COLO829 (cell line): ENCODE data around the gene ANKRD35.
"Not testable (repeated sequence)": the region's sequence is repeated elsewhere in the genome, so short reads cannot be mapped to it uniquely, and the experiment has no call there.

ENCODE experiments used
- DNase-seq: peaks from one replicate; pipeline ENCODE4 v3.0.0; 2012; ENCODE audit warnings: low spot score

ANKRD35 gene

DNA sequence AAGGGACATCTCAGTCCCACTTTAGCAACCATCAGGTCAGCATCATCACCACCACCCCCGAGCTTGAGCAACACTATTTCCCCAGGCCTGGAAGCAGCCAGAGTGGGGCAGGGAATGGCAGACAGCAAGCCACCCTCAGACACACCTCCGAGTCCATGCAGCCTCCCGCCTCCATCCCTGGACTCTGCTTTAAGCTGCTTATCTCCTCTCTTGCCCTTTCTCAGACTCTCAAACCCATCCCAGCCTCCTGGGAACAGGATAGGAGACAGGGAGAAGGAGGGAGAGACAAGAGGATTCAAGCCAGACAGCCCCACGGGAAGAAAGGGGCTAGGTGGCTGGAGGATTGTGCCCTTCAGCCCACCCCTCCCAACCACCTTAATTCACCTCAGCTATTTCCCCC is 28.5 kb downstream of the ANKRD35 start:
- no peak for DNase-seq

DNA sequence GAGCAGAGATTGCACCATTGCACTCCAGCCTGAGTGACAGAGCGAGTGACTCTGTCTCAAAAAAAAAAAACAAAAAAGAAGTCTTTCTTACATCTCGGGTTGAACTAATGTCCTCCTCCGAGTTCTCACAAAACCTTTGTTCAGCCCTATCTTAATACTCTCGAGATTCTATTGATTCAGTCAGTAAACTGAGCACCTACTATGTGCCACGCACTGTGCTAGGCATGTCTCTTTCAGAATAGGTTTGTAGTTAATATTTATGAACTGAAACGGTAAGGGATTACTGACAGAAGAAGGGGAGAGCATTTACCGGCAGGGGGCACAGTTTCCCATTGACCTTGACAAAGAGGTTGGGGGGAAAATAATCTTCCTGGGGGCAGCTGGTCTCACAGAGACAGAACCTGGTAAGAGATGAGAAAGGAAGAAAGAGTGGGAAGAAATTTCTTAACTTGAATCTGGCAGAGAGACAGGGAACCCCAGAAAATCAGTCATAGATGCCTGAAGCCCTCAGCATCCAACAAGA is 30.2 kb downstream of the ANKRD35 start:
- no peak for DNase-seq

DNA sequence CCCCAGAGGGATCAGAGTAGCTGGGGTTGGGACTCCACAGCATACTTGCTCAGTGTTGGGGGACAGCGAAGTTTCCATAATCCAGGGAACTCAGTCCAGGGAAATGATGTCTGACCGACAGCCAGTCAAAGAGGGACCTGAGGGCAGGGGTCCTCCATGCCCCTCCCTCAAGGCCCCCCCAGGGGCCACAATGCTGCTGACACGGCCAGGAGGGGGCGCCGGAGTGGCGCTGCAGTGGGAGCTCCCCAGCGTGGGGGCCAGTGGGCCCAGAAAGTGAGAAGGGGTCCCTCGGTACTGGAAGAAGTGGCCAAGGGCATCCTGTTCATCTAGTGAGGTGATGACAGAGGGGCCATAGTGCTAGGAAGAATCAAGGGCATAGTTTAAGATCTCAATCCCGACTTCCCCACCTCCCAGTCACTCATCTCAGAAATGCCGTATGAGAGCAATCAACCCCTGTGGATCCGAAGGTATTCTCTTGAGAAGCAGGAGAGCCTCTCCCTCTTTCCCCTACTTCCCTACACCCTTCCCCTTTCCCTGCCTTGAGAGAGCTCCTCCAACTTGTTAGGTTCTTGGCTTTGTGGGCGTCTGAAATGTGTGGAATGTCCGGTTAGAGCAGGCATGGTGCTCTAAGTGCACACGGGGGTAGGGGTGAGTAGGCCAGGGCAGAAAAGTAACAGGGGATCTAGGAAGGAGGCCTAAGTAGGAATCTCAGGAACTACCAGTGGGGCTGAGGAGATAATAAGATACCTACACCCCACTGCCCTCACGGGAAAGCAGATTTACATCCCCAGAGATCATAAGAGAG is 36.1 kb downstream of the ANKRD35 start:
- DNase-seq: peak; percentile 59

DNA sequence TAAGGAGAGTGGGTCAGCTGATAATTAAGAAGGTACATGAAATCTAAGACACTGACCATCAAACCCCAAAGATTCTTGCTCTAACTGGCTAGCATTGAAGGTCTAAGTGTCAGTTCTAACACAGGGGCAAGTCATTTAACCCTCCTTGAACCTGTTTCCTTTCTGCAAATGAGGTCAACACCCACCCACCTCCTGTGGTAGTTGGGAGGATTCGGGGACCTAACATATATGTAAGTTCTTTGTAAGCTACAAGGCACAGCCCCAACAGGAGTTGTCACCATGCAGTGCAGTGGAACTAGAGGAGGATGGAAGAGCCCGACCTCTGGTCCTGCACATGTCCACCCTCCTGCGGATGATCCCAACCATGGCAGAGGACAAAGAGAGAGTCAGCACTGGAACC is 37.8 kb downstream of the ANKRD35 start:
- no peak for DNase-seq

DNA sequence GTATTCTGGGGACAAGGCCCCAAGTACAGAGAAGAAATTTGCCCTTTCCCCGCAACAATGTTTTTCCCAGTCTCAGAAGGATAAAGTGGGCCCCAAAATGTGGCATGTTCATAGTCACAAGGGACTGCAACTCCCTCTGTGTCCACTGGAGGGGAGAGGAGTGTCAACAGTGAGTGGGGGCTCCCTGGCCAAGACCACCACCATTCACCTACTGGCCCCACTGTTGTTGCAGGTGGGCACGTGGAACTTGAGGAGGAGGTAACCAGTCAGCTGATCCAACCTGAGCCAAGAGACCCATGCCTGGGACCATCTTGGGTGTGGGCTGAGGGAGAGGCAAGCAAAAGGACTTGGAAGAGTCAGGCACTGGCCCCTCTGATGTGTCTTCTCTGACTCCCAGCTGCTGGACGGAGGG is 39.5 kb downstream of the ANKRD35 start:
- DNase-seq: peak; percentile 65

DNA sequence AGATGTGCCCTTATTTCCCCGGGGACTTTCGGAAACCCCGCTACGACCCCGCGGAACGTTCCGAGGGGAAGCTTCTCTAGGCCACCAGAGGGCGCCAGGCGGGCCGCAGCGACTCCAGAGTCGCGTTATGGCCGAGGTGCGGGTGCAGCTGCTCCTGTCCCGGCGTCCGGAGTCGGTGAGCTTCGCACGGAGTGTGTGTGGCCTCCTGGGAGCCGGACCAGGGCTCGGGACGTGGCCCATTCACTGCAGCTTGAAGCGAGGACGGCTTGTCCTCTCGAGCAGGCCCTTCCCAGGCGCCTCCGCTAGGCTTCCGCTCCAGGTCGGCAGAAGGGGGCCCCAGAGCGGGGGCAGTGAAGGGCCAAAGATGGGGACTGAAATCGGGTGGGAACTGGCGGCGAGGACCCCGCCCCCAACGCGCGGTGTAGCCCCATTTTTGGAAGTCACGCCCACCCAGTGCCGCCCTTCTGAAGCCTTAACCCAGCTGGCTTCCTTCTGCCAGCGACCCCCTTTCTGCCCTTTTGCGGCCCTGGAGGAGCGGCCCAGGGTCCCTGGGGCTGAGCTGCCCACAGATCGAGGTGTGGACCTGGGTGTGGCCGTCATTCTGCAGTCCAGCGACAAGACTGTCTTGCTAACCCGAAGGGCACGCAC is 40.0 kb downstream of the ANKRD35 start, which contains the start of gene NUDT17:
TSS of gene NUDT17 (plus strand) at position 117 of the 648 bp plus-strand sequence. CDS start at position 128, 11 bp downstream.
- peak; percentile 88 for DNase-seq

DNA sequence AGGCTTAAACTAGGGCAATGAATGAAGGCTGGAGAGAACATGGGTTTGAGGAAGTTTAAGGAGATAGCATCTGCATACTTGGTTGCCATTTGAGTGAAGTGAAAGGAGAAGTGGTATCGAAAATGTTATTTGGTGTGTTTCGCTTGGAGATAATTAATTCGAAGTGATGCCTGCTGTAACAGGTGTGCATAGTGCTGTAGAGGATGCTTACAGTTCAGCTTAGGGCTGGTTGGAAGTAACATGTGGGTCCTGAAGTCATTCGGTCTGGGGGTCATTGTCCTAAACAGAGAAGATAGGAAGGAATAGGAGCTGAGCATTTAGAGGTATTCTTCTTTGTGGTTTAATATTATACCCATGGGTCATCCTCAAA is 40.5 kb downstream of the ANKRD35 start:
- DNase-seq: peak; percentile 9

DNA sequence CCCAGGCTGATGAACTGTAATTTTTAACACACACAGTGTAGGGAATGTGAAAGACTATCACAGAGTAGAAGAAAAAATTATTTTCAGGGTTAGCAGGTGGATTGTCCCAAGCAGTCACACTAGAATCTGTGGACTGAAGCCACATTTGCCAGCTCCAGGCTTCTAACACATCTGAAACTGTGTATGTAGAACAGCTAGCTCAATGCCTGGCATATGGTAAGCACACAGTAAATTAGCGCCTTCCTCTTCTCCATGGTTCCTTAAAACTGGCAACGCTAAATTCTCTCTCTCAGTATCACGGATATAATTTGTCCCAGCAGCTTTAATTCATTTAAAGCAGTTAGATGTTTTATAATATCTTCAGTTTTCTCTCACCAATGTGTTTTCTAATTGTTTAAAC is 42.6 kb downstream of the ANKRD35 start:
- DNase-seq: no peak

DNA sequence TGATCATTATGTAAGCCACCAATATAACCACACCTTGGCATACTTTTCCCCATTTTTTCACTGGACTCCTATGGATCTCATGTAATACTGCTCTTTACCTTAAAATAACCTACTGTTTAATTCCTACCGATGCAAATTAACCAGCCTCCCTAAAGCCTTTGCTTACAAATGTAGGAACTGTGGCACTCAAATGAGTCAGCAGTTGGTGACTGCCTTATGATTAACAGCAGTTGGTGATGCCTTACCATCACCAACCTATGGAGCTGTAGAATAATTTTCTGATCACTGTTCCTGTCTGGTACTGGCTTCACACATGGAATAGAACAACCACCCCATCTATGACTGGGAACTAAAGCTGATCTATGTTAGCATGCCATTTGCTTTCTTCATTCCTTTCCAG is 48.0 kb downstream of the ANKRD35 start:
- no peak for DNase-seq

DNA sequence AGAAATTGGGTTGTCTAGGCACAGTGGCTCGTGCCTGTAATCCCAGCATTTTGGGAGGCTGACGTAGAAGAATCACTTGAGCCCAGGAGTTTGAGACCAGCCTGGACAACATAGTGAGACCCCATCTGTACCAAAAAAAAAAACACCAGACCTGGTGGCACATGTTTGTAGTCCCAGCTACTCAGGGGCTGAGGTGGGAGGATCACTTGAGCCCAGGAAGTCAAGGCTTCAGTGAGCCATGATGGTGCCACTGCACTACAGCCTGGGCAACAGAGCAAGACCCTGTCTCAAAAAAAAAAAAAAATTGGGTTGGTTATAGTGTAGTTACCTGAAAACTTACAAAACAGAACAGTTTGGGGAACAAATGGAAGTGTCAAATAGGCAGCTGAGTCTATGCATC is 54.9 kb downstream of the ANKRD35 start:
- not testable (repeated sequence) for DNase-seq

DNA sequence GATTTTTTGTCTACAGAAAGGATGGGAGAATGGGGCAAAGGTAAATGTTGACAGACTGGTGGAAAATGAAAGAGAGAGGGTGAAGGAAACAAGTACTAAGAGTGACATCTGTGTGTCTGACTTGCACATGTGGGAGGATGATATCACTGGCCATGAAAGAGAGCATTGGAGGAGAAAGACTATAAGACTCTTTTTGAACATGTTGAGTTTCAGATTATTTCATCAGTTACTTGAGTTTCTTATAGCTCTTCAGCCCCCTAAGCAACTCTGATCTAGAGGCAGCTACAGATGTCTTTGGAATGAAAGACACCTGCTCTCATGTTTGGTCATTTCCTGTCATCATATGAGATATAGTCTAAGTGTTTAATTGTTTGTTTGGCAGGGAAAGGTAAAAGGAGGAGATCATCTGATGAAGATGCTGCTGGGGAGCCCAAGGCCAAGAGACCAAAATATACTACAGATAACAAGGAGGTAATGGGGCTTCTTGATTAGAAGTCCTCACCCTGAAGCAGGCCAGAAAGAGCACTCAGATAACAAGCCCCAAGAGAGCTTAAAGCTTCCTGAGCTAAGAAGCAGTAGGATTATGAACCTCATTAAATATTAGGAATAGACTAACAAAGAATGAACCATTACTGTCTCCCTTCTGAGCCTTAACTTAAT is 57.2 kb downstream of the ANKRD35 start:
- DNase-seq: no peak

DNA sequence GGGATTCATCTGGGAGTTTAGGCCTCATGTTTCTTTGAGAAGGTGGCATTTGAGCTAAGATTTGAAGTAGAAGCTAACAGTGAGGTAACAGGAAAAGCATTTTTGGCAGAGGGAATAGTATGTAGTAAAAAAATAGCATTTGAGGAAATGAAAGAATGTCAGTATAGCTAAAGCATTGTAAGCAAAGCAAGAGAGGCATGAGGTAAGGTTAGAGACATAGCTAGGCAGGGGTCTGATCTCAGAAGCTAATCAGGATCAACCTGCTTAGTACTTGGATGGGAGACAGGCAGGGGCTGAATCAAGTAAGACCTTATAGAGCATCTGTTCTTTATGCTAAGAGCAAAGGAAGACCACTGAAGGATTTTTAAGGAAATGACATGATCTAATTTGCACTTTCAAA is 57.7 kb downstream of the ANKRD35 start:
- no peak for DNase-seq

DNA sequence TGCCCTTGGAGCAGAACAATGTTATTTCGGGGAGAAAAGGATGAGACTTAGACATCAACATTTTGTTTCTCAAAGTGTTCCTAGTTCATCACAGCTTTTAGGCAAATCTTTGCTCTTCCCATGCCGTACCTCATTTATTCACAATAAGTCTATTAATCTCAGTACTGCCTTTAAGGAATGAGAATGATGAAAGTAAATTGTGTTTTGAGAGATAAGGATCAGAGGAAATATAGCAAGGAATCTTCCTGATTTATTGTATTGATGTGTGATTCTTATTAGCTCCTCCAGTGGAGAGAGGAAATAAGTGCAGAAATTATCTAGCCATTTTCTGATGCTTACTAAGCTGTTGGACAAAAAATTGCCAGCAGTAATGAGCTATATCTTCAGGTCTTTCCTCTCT is 59.6 kb downstream of the ANKRD35 start:
- no peak for DNase-seq

DNA sequence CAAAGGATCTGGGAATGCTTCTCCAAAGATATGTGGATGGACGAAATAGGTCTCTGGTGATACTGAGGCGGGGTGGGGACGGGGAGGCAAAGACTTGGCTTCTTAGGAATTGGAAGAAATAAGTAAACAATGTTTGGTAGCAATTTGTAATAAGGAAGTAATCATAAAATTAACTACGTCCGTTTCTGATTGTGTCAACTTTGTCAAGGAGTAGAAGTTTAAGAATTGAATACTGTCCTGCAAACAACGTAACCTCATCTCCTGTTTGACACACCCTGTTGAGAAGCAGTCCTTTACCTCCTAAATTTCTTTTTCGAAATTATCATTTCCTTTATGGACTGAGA is 61.2 kb downstream of the ANKRD35 start:
- no peak for DNase-seq

DNA sequence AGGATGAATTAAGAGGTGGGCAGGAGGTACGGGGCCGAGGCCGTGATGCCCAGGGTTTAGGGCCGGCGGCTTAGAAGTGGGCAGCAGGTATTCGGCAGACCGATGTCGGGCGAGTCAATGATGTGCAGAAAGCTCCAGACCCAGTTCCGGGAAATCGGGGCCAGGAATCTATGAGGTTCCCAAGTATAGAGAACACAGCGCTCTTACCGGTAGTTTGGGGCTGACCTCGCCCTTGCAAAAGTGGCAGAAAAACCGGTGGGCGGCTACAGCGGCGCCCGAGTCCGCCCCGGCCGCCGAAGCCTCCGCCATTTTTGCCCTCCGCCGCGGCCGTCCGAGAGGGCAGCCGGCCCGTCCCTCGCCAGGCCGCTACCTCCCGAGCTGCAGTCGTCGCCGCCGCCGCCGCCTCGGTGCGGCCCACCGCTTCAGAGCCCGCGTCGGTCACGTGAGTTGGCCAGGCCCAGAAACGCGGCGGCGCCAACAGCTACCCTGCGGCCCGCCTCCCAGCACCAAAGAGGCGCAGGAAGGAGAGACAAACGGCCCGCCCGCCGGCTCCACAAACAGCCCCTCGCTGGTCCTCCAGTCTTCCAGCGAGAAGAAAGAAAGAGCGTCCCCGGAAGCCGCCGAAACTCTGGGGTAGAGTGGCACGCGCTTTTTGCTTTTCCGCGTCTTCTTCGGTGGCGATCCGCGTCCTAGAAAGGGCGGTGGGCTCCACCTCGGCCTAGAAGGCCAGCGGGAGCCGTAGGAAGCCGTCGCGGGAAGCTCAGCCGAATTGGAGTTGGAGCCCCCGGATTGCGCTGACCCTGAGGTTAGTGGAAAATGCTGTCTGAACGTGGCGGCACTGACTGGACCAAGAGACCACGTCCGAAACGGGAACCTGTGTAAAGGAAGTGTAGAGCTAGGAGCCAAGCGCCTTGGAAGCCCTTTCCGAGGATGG is 61.8 kb downstream of the ANKRD35 start, which contains the start of the genes POLR3C and RNF115:
TSS of gene POLR3C (plus strand) at position 636 of the 934 bp plus-strand sequence. CDS start 1,577 bp downstream, outside the sequence.
TSS of gene RNF115 (minus strand) at position 531 of the 934 bp plus-strand sequence. CDS start at position 309, 222 bp downstream.
- peak; percentile 96 for DNase-seq

DNA sequence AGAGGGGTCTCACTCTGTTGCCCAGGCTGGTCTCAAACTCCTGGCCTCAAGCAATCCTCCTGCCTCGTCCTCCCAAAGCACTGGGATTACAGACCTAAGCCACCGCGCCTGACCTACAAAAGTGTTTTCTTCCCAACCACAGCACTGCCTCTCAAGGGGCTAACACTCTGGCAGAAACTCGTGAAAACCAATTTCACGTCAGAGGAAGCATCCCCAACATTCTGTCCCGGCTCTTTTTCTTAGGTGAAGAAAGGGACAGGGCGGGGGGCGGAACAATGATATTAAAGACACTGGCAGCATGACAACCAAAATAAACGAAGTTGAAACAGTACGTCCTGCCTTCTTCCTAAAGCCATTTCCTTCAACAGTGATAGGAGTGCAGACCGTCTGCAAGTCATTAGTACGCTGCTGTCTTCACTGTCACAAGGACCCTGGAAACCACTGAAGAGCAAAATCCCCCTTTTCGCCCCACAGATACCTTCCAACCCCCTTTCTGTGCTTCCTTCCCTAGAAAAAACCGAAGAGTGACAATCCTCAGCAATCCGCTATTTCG is 62.8 kb downstream of the ANKRD35 start:
- not testable (repeated sequence) for DNase-seq

DNA sequence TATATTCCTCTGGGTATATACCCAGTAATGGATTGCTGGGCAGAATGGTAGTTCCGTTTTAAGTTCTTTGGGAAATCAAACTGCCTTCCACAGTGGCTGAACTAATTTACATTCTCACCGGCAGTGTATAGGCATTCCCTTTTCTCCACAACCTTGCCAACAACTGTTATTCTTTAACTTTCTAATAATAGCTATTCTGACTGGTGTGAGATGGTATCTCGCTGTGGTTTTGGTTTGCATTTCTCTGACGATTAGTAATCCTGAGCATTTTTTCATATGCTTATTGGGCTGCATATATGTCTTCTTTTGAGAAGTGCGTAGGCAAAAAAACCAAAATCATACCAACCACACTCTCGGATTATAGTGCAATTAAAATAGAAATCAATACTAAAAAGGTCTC is 67.6 kb downstream of the ANKRD35 start:
- not testable (repeated sequence) for DNase-seq
